ENCODE data around the gene NUP42. TPM values are rescaled to one million over a fixed set of nuclear protein-coding genes. Genes with fewer than 3 reads are reported as not detected.

The NUP42 gene
- total RNA-seq, 4 donors from 2014 or later, result 27.7 to 42.8 (median 31.3) TPM

- TF ChIP-seq CTCF (IDR thresholded peaks at IDR 0.05; ENCODE audit: low read depth), result no peak
Measured at GRCh38 chr7:23247603-23248335, 65.9 kb downstream of the NUP42 start.

- TF ChIP-seq CTCF (IDR thresholded peaks at IDR 0.05; ENCODE audit: low read depth), result no peak
Measured at GRCh38 chr7:23249486-23249885, 67.6 kb downstream of the NUP42 start.

Other genes starting within 250 kb of the NUP42 start
- 10 to 100 TPM; 26.9 to 72.9 (median 55.0) TPM for gene HYCC1, start 167.9 kb upstream of the NUP42 start, total RNA-seq
- gene KLHL7, start 76.3 kb upstream of the NUP42 start, total RNA-seq, result 10 to 100 TPM; 22.9 to 31.5 (median 27.8) TPM
- gene GPNMB, start 64.7 kb downstream of the NUP42 start, total RNA-seq, result 100 to 1,000 TPM in 3 of 4 donors, 10 to 100 TPM in 1; 62.0 to 803 (median 261) TPM
- gene MALSU1, start 117.3 kb downstream of the NUP42 start, total RNA-seq, result 10 to 100 TPM; 37.6 to 52.7 (median 47.8) TPM

Data from subcutaneous adipose tissue (tissue), 4 donors.